ENCODE measurements around the gene C11orf58. TPM values are rescaled to one million over a fixed set of nuclear protein-coding genes. Genes with fewer than 3 reads are reported as not detected.

The C11orf58 gene
- total and polyA plus RNA-seq, 8 donors, result 39.3 to 73.6 (median 53.5) TPM

GRCh38 chr11:16807306-16807705, 68.9 kb downstream of the C11orf58 start:
- WGBS, 2 donors, result 85 to 87% methylated on average over 3 of the region's 3 CpGs
- peak in 1 of 4 donors; percentile 51 for ATAC-seq
- peaks cover 0 to 12% (median 3%) of the 10 kb centered on the region in 3 donors for H3K4me1 ChIP-seq

More at GRCh38 chr11:16807306-16807705, 68.9 kb downstream of the C11orf58 start:
- H3K36me3 ChIP-seq, result peaks cover 0 to 15% (median 0%) of the 10 kb centered on the region in 3 donors
- H3K4me3 ChIP-seq, result no peak overlapping the region
- H3K27me3 ChIP-seq, result no peaks in the 10 kb centered on the region
- intact Hi-C loops (cut with DNase I), result loop anchor here in 1 of 3 donors (10.0 kb wide), 1 partner anchor 257 kb away; no protein-coding TSS in a partner anchor
- no peak overlapping the region for H3K27ac ChIP-seq
- DNase-seq, result no peak
- TF ChIP-seq CTCF (IDR thresholded peaks at IDR 0.05), result no peak
- no peaks in the 10 kb centered on the region for H3K9me3 ChIP-seq
- FAIRE-seq, result no peak
